Measurements from ENCODE around the gene CCDC85B. TPM values are rescaled to one million over a fixed set of nuclear protein-coding genes. Genes with fewer than 3 reads are reported as not detected.

Gene CCDC85B
- total RNA-seq, 1 donor from 2014 or later = 26.6 TPM

GRCh38 chr11:65921876-65922275, 31.4 kb downstream of the CCDC85B start:
- no peak for TF ChIP-seq CTCF (IDR thresholded peaks at IDR 0.05)
- Mint-ChIP-seq H3K27ac (ENCODE audit: unreplicated experiment) (no peak overlapping the region), H3K9me3 (ENCODE audit: low read depth) (no peaks in the 10 kb centered on the region), H3K27me3 (ENCODE audit: low read depth) (no peaks in the 10 kb centered on the region), H3K4me1 (ENCODE audit: low read depth) (peaks cover 19% of the 10 kb centered on the region), H3K36me3 (ENCODE audit: low read depth) (peaks cover 13% of the 10 kb centered on the region), H3K4me3 (ENCODE audit: unreplicated experiment) (no peak overlapping the region)
- DNase-seq (ENCODE audit: low spot score) = no peak

- Mint-ChIP-seq H3K4me1 (ENCODE audit: low read depth) (peaks cover 14% of the 10 kb centered on the region), H3K9me3 (ENCODE audit: low read depth) (no peaks in the 10 kb centered on the region), H3K27ac (ENCODE audit: unreplicated experiment) (no peak overlapping the region), H3K36me3 (ENCODE audit: low read depth) (peaks cover 11% of the 10 kb centered on the region), H3K4me3 (ENCODE audit: unreplicated experiment) (no peak overlapping the region), H3K27me3 (ENCODE audit: low read depth) (no peaks in the 10 kb centered on the region)
- TF ChIP-seq CTCF (IDR thresholded peaks at IDR 0.05) = no peak
- no peak for DNase-seq (ENCODE audit: low spot score)
Measured at GRCh38 chr11:65922565-65922964, 32.1 kb downstream of the CCDC85B start.

GRCh38 chr11:65925397-65925796, 34.9 kb downstream of the CCDC85B start:
- Mint-ChIP-seq H3K9me3 (ENCODE audit: low read depth) (no peaks in the 10 kb centered on the region), H3K27ac (ENCODE audit: unreplicated experiment) (no peak overlapping the region), H3K4me1 (ENCODE audit: low read depth) (peaks cover 5% of the 10 kb centered on the region), H3K27me3 (ENCODE audit: low read depth) (no peaks in the 10 kb centered on the region), H3K4me3 (ENCODE audit: unreplicated experiment) (no peak overlapping the region), H3K36me3 (ENCODE audit: low read depth) (peaks cover 11% of the 10 kb centered on the region)
- no peak for DNase-seq (ENCODE audit: low spot score)
- no peak for TF ChIP-seq CTCF (IDR thresholded peaks at IDR 0.05)

GRCh38 chr11:65927904-65928397, 37.5 kb downstream of the CCDC85B start:
- Mint-ChIP-seq H3K36me3 (ENCODE audit: low read depth) (peaks cover 4% of the 10 kb centered on the region), H3K9me3 (ENCODE audit: low read depth) (no peaks in the 10 kb centered on the region), H3K4me3 (ENCODE audit: unreplicated experiment) (no peak overlapping the region), H3K27ac (ENCODE audit: unreplicated experiment) (no peak overlapping the region), H3K4me1 (ENCODE audit: low read depth) (no peaks in the 10 kb centered on the region), H3K27me3 (ENCODE audit: low read depth) (no peaks in the 10 kb centered on the region)
- DNase-seq (ENCODE audit: low spot score) = no peak
- TF ChIP-seq CTCF (IDR thresholded peaks at IDR 0.05) = no peak

- H3K27ac Mint-ChIP-seq (ENCODE audit: unreplicated experiment) = no peak overlapping the region
Measured at GRCh38 chr11:65928667-65929066, 38.2 kb downstream of the CCDC85B start.

More at GRCh38 chr11:65928667-65929066, 38.2 kb downstream of the CCDC85B start:
- Mint-ChIP-seq H3K27me3 (ENCODE audit: low read depth) (no peaks in the 10 kb centered on the region), H3K9me3 (ENCODE audit: low read depth) (no peaks in the 10 kb centered on the region), H3K4me3 (ENCODE audit: unreplicated experiment) (no peak overlapping the region), H3K36me3 (ENCODE audit: low read depth) (no peaks in the 10 kb centered on the region), H3K4me1 (ENCODE audit: low read depth) (no peaks in the 10 kb centered on the region)
- no peak for TF ChIP-seq CTCF (IDR thresholded peaks at IDR 0.05)
- no peak for DNase-seq (ENCODE audit: low spot score)
